Kidney (tissue), 14 donors: ENCODE results near the gene DCLRE1B. TPM values are rescaled to one million over a fixed set of nuclear protein-coding genes. Genes with fewer than 3 reads are reported as not detected.

ENCODE experiments used
- DNase-seq, 5 donors: peaks; one replicate each; pipeline ENCODE4 v3.0.0-alpha.2; 2013 to 2020
- FAIRE-seq: peaks from 2 replicates; lab custom pipeline; 2012; peaks lifted over from hg19 to GRCh38; lab: Jason Lieb, UNC
- H3K27ac ChIP-seq, 2 donors: one replicate each; pipeline ENCODE4 v1.7.0; 2013; ENCODE audit warnings: low read depth in 2 of 2, low read length in 2 of 2, inconsistent platforms in 1 of 2
- H3K27me3 ChIP-seq: one replicate; pipeline ENCODE4 v1.7.1; 2013; ENCODE audit warnings: low read length, inconsistent platforms; ENCODE audit not compliant: control insufficient read depth, insufficient read depth
- H3K36me3 ChIP-seq, 3 donors: one replicate each; pipeline versions ENCODE4 v1.7.0 to v1.7.1; 2013; ENCODE audit warnings: low read length in 3 of 3, control low read depth in 1 of 3, inconsistent platforms in 1 of 3; ENCODE audit not compliant: insufficient read depth in 3 of 3, control insufficient read depth in 2 of 3
- H3K4me1 ChIP-seq, 3 donors: one replicate each; pipeline versions ENCODE4 v1.7.0 to v1.7.1; 2013; ENCODE audit warnings: low read length in 3 of 3, inconsistent platforms in 1 of 3, low read depth in 1 of 3; ENCODE audit not compliant: control insufficient read depth in 2 of 3, insufficient read depth in 2 of 3
- H3K4me3 ChIP-seq, 3 donors: one replicate each; pipeline versions ENCODE4 v1.7.0 to v1.8.1; 2013; ENCODE audit warnings: low read length in 3 of 3, control low read depth in 1 of 3, inconsistent platforms in 1 of 3
- H3K9ac ChIP-seq, 3 donors: one replicate each; pipeline versions ENCODE4 v1.7.0 to v1.7.1; 2013; ENCODE audit warnings: low read length in 3 of 3, control low read depth in 1 of 3, inconsistent platforms in 1 of 3
- H3K9me3 ChIP-seq, 3 donors: one replicate each; pipeline versions ENCODE4 v1.7.0 to v1.7.1; 2013; ENCODE audit warnings: low read length in 3 of 3, control low read depth in 1 of 3, inconsistent platforms in 1 of 3; ENCODE audit not compliant: control insufficient read depth in 2 of 3, insufficient read depth in 1 of 3
- intact Hi-C: fragments of 100-400 bp; cut with DNase I; formaldehyde crosslinking; loops from one replicate; pipeline ENCODE4 v1.11.1; 2022
- polyA plus RNA-seq: library from polyadenylated mRNA; stranded (reverse); fragments of 350-450 nt; fragmentation: Illumina TruSeq; extraction: RNeasy Lipid Tissue Mini Kit (QIAGEN cat#74804); gene quantifications from one replicate; pipeline ENCODE4 v1.2.3, GENCODE V29; 2014; ENCODE audit warnings: low read depth, low replicate concordance; ENCODE audit not compliant: insufficient read depth
- total RNA-seq: library from RNA; stranded (reverse); fragmentation: NEBNext Ultra II Directional; extraction: Animal tissue kit (Norgen Biotek cat#: 25700); gene quantifications from one replicate; pipeline ENCODE4 v1.2.1, GENCODE V29; 2021
- TF ChIP-seq, protein P1 (sequence below): IDR thresholded peaks from 3 replicates; pipeline ENCODE4 v1.5.1; 2012; ENCODE audit warnings: mild to moderate bottlenecking, moderate library complexity, borderline replicate concordance; ENCODE audit not compliant: insufficient read depth; ENCODE audit errors: extremely low read depth
- donor health status: control.
- donor health status: control.
- donor health status: control.
- donor health status: control.
- donor health status: control.
- donor health status: DM: yes; HTN: yes; CAD: no.
- donor health status: Normal renal cell carcinoma (clear cell type).

DCLRE1B gene
- total and polyA plus RNA-seq, 2 donors from 2014 or later: 1.4 to 6.1 TPM

DNA sequence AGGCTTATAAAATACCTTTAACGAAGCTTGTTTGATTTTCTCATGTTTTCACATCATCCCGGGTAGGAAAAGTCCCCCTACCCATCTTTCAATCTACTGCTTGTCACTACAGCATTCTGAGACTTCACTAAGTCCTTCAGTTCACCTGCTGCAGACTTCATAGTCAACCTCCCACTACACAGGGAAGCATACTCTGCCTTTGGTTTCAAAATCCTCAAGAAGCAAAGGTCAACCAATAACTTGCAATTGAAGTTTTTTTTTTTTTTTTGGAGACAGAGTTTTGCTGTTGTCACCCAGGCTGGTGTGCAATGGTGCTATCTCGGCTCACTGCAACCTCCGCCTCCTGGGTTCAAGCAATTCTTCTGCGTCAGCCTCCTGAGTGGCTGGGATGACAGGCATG lies 28.9 kb upstream of the DCLRE1B start:
- Histone ChIP-seq H3K27me3 (no peaks in the 10 kb centered on the region), H3K9me3 (no peaks in the 10 kb centered on the region), H3K4me1 (no peaks in the 10 kb centered on the region), H3K9ac (no peak overlapping the region), H3K36me3 (no peaks in the 10 kb centered on the region), H3K4me3 (no peak overlapping the region), H3K27ac (no peak overlapping the region)
- DNase-seq (no peak), FAIRE-seq (no peak)
- intact Hi-C loops: no loop called here
- TF ChIP-seq, protein P1, sequence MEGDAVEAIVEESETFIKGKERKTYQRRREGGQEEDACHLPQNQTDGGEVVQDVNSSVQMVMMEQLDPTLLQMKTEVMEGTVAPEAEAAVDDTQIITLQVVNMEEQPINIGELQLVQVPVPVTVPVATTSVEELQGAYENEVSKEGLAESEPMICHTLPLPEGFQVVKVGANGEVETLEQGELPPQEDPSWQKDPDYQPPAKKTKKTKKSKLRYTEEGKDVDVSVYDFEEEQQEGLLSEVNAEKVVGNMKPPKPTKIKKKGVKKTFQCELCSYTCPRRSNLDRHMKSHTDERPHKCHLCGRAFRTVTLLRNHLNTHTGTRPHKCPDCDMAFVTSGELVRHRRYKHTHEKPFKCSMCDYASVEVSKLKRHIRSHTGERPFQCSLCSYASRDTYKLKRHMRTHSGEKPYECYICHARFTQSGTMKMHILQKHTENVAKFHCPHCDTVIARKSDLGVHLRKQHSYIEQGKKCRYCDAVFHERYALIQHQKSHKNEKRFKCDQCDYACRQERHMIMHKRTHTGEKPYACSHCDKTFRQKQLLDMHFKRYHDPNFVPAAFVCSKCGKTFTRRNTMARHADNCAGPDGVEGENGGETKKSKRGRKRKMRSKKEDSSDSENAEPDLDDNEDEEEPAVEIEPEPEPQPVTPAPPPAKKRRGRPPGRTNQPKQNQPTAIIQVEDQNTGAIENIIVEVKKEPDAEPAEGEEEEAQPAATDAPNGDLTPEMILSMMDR: no peak

DNA sequence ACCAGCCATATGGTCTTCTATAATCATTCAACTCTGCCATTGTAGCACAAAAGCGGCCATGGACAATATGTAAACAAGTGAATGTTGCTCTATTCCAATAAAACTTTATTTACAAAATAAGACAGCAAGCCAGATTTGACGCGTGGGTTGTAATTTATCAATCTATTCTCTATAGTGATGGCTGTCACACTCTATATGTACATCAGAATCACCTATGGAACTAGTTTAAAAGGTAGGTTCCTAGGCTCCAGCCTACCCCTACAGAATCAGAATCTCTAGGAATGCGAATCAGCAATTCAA lies 25.4 kb upstream of the DCLRE1B start:
- Histone ChIP-seq H3K27ac (no peak overlapping the region), H3K9ac (no peak overlapping the region), H3K36me3 (no peaks in the 10 kb centered on the region), H3K4me1 (no peaks in the 10 kb centered on the region), H3K4me3 (no peak overlapping the region), H3K27me3 (no peaks in the 10 kb centered on the region), H3K9me3 (no peaks in the 10 kb centered on the region)
- no peak for FAIRE-seq
- intact Hi-C loops: no loop called here
- TF ChIP-seq, protein P1: no peak
- no peak for DNase-seq

DNA sequence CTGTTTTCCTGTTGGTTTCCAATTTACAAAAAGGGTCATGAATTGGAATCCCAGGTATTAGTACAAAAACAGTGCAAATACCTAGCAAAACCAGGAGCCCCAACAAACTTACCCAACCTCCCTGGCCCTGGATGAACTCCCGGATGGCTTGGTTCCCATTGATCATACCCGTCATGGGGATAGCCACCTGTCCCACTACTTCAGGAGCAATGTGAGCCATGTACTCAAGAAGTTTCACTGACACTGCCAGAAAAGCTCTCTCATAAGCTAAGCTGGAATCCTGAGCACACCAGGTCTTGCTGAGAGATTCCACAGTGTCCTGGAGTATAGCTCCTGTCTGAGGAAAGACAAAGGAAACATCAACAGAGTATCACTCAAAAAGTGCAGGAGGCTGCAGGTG lies 23.5 kb upstream of the DCLRE1B start:
- Histone ChIP-seq H3K9ac (no peak overlapping the region), H3K4me3 (no peak overlapping the region), H3K9me3 (no peaks in the 10 kb centered on the region), H3K36me3 (no peaks in the 10 kb centered on the region), H3K27me3 (no peaks in the 10 kb centered on the region), H3K4me1 (no peaks in the 10 kb centered on the region), H3K27ac (no peak overlapping the region)
- intact Hi-C loops: no loop called here
- TF ChIP-seq, protein P1: no peak
- FAIRE-seq (no peak), DNase-seq (no peak)
